HepG2 (cell line): ENCODE measurements around the gene PRKCE. TPM values are rescaled to one million over a fixed set of nuclear protein-coding genes. Genes with fewer than 3 reads are reported as not detected.

Experiments
- HIVEP1 ChIP-seq: sonication (generic); formaldehyde crosslinking; IDR thresholded peaks from 2 replicates; pipeline ENCODE4 v1.4.0; 2020; ENCODE audit warnings: mild to moderate bottlenecking, missing genetic modification reagents
- KLF6 ChIP-seq: IDR thresholded peaks from 2 replicates; pipeline ENCODE4 v1.8.0; 2016; ENCODE audit warnings: missing biosample characterization, missing genetic modification reagents
- MXD4 ChIP-seq: IDR thresholded peaks from 2 replicates; pipeline ENCODE4 v1.6.1; 2016; ENCODE audit warnings: mild to moderate bottlenecking, missing biosample characterization, missing genetic modification reagents
- NR2F1 ChIP-seq, 2 experiments: fragments of 450-650 bp in 1 of 2; formaldehyde crosslinking in 1 of 2; IDR thresholded peaks; 2 replicates each; pipeline versions ENCODE4 v1.5.0 to v1.6.1; 2016 to 2020; ENCODE audit warnings: mild to moderate bottlenecking in 1 of 2, missing compliant biosample characterization in 1 of 2, missing genetic modification reagents in 1 of 2, moderate library complexity in 1 of 2
- PCBP1 ChIP-seq: fragments of 200-400 bp; formaldehyde crosslinking; IDR thresholded peaks from 2 replicates; pipeline ENCODE4 v1.6.1; 2017; ENCODE audit warnings: mild to moderate bottlenecking, low read depth, low read length, borderline replicate concordance
- PRMT3 ChIP-seq: sonication (generic); formaldehyde crosslinking; IDR thresholded peaks from 2 replicates; pipeline ENCODE4 v1.8.1; 2022; ENCODE audit warnings: low read depth, mild to moderate bottlenecking, moderate library complexity, missing genetic modification reagents, borderline replicate concordance
- REPIN1 ChIP-seq: sonication (generic); formaldehyde crosslinking; IDR thresholded peaks from 2 replicates; pipeline ENCODE4 v1.8.0; 2022; ENCODE audit warnings: missing genetic modification reagents, low read depth, mild to moderate bottlenecking, borderline replicate concordance
- TBL1XR1 ChIP-seq: fragments of 150-350 bp; IDR thresholded peaks from 2 replicates; pipeline ENCODE4 v1.6.1; 2014; ENCODE audit warnings: borderline replicate concordance, low read length; ENCODE audit not compliant: partially characterized antibody
- ZNF136 ChIP-seq: sonication (generic); formaldehyde crosslinking; IDR thresholded peaks from 2 replicates; pipeline ENCODE4 v1.8.1; 2022; ENCODE audit warnings: low read depth, mild to moderate bottlenecking, moderate library complexity, missing genetic modification reagents
- ZNF143 ChIP-seq: sonication (generic); formaldehyde crosslinking; IDR thresholded peaks from 2 replicates; pipeline ENCODE4 v1.4.0; 2020; ENCODE audit warnings: missing genetic modification reagents
- ZNF30 ChIP-seq: sonication (generic); formaldehyde crosslinking; IDR thresholded peaks from 2 replicates; pipeline ENCODE4 v1.5.0; 2020; ENCODE audit warnings: mild to moderate bottlenecking, missing genetic modification reagents
- ZSCAN5A ChIP-seq: sonication (generic); formaldehyde crosslinking; IDR thresholded peaks from 2 replicates; pipeline ENCODE4 v1.8.0; 2022; ENCODE audit warnings: mild to moderate bottlenecking, missing genetic modification reagents, borderline replicate concordance
- polyA plus RNA-seq, 8 experiments: library from polyadenylated mRNA; depleted of rRNA in 3 of 8; stranded (reverse) in 7 of 8; unstranded in 1 of 8; fragments of >200 nt; fragmentation: Illumina TruSeq in 4 of 8; extraction: Trizol in 4 of 8; gene quantifications; 2 replicates each; pipeline versions ENCODE4 v1.2.1 to v1.2.3, GENCODE V29; 2011 to 2016; ENCODE audit warnings: low read depth in 4 of 8, missing spikeins in 1 of 8, mixed read lengths in 1 of 8; ENCODE audit not compliant: insufficient read depth in 1 of 8
- total RNA-seq, 5 experiments: library from RNA; depleted of rRNA; stranded (reverse); fragments of >200 nt; fragmentation: Illumina TruSeq; extraction: Trizol; gene quantifications; 2 replicates each; pipeline ENCODE4 v1.2.3, GENCODE V29; 2016; ENCODE audit warnings: low read depth in 1 of 5

Gene PRKCE
- total and polyA plus RNA-seq, 2 of the 13 experiments (the other 11 are each of a cell fraction or from before 2014, with no cell fraction given): 1.0 to 3.9 TPM

GRCh38 chr2:45778720-45779171, 127.3 kb downstream of the PRKCE start (continued):
- 0 out of 2 replicates have a peak, but pooled peaks have one; percentile 49 for TF ChIP-seq ZNF136 (CRISPR knock-in tag)
- no peak for TF ChIP-seq TBL1XR1
- TF ChIP-seq PRMT3 (CRISPR knock-in tag): no peak
- peak; percentile 82; the same call in 1 of the 2 replicates for TF ChIP-seq REPIN1 (CRISPR knock-in tag)
- no peak for TF ChIP-seq ZNF143 (CRISPR knock-in tag)
- TF ChIP-seq PCBP1: no peak
- TF ChIP-seq KLF6 (CRISPR knock-in tag): no peak
- TF ChIP-seq NR2F1 (CRISPR knock-in tag; IDR thresholded peaks at IDR 0.05): peak; percentile 66 to 86
- no peak for TF ChIP-seq HIVEP1 (CRISPR knock-in tag)
- TF ChIP-seq MXD4 (CRISPR knock-in tag): peak; percentile 15; the same call in 1 of the 2 replicates
- TF ChIP-seq ZNF30: no peak
- peak; percentile 30; the same call in 1 of the 2 replicates for TF ChIP-seq ZSCAN5A (CRISPR knock-in tag)
